Thyroid gland (tissue), 4 donors: ENCODE data around the gene KMT2B.

Experiments used
- CTCF ChIP-seq, 6 experiments: fragments of 200-600 bp in 3 of 6; fragments of 450-650 bp in 3 of 6; sonication (generic) in 3 of 6; IDR thresholded peaks; one replicate each; pipeline ENCODE4 v1.5.1; 2016 to 2019; ENCODE audit warnings: antibody characterized with exemption in 6 of 6, mild to moderate bottlenecking in 2 of 6, inconsistent platforms in 1 of 6, moderate library complexity in 1 of 6
- POLR2A ChIP-seq, 2 donors: fragments of 450-650 bp; IDR thresholded peaks; one replicate each; pipeline ENCODE4 v1.6.1; 2017; ENCODE audit warnings: antibody characterized with exemption in 2 of 2, mild to moderate bottlenecking in 2 of 2, moderate library complexity in 1 of 2

GRCh38 chr19:35731779-35732405 is 14.1 kb downstream of the KMT2B start:
- no peak for TF ChIP-seq CTCF (IDR thresholded peaks at IDR 0.05)
- no peak for TF ChIP-seq POLR2A (IDR thresholded peaks at IDR 0.05)
